Measurements from ENCODE around the gene GFRA1.
"Not testable (repeated sequence)": the region's sequence is repeated elsewhere in the genome, so short reads cannot be mapped to it uniquely, and the experiment has no call there.

Gene GFRA1

GRCh38 chr10:116165941-116166340 is 107.1 kb downstream of the GFRA1 start:
- H3K27me3 ChIP-seq (ENCODE audit: control insufficient read depth, insufficient read depth, low read length, poor library complexity, severe bottlenecking); H3K4me1 ChIP-seq (ENCODE audit: control insufficient read depth, insufficient read depth, low read length); H3K4me3 ChIP-seq (ENCODE audit: insufficient read depth, low read depth, low read length); H3K9me3 ChIP-seq (ENCODE audit: control insufficient read depth, low read length); H3K36me3 ChIP-seq (ENCODE audit: control insufficient read depth, insufficient read depth, low read length); H3K27ac ChIP-seq (ENCODE audit: insufficient read depth, low read depth, low read length, poor library complexity, severe bottlenecking): not testable (repeated sequence)

- 71 to 75% methylated on average over 5 of the region's 5 CpGs for WGBS, 2 experiments
- no peak overlapping the region for H3K27ac ChIP-seq (ENCODE audit: insufficient read depth, low read depth, low read length, poor library complexity, severe bottlenecking)
- H3K27me3 ChIP-seq (ENCODE audit: control insufficient read depth, insufficient read depth, low read length, poor library complexity, severe bottlenecking): no peaks in the 10 kb centered on the region
- no peaks in the 10 kb centered on the region for H3K36me3 ChIP-seq (ENCODE audit: control insufficient read depth, insufficient read depth, low read length)
- no peak overlapping the region for H3K4me3 ChIP-seq (ENCODE audit: insufficient read depth, low read depth, low read length)
- H3K9me3 ChIP-seq (ENCODE audit: control insufficient read depth, low read length): no peaks in the 10 kb centered on the region
- peaks cover 6% of the 10 kb centered on the region for H3K4me1 ChIP-seq (ENCODE audit: control insufficient read depth, insufficient read depth, low read length)
Observed at GRCh38 chr10:116164291-116164690, 108.7 kb downstream of the GFRA1 start.

- no peak overlapping the region for H3K4me3 ChIP-seq (ENCODE audit: insufficient read depth, low read depth, low read length)
- H3K9me3 ChIP-seq (ENCODE audit: control insufficient read depth, low read length): no peaks in the 10 kb centered on the region
- WGBS, 2 experiments: 89 to 91% methylated on average over 18 of the region's 18 CpGs
- H3K4me1 ChIP-seq (ENCODE audit: control insufficient read depth, insufficient read depth, low read length): peaks cover 6% of the 10 kb centered on the region
- H3K36me3 ChIP-seq (ENCODE audit: control insufficient read depth, insufficient read depth, low read length): no peaks in the 10 kb centered on the region
- no peak overlapping the region for H3K27ac ChIP-seq (ENCODE audit: insufficient read depth, low read depth, low read length, poor library complexity, severe bottlenecking)
- H3K27me3 ChIP-seq (ENCODE audit: control insufficient read depth, insufficient read depth, low read length, poor library complexity, severe bottlenecking): no peaks in the 10 kb centered on the region
Observed at GRCh38 chr10:116163333-116164131, 109.5 kb downstream of the GFRA1 start.

GRCh38 chr10:116162851-116163250 is 110.2 kb downstream of the GFRA1 start:
- H3K9me3 ChIP-seq (ENCODE audit: control insufficient read depth, low read length): no peaks in the 10 kb centered on the region
- H3K4me3 ChIP-seq (ENCODE audit: insufficient read depth, low read depth, low read length): no peak overlapping the region
- H3K36me3 ChIP-seq (ENCODE audit: control insufficient read depth, insufficient read depth, low read length): no peaks in the 10 kb centered on the region
- 90 to 91% methylated on average over 3 to 4 of the region's 4 CpGs for WGBS, 2 experiments
- no peak overlapping the region for H3K27ac ChIP-seq (ENCODE audit: insufficient read depth, low read depth, low read length, poor library complexity, severe bottlenecking)
- H3K4me1 ChIP-seq (ENCODE audit: control insufficient read depth, insufficient read depth, low read length): peaks cover 6% of the 10 kb centered on the region
- H3K27me3 ChIP-seq (ENCODE audit: control insufficient read depth, insufficient read depth, low read length, poor library complexity, severe bottlenecking): no peaks in the 10 kb centered on the region

- Histone ChIP-seq H3K4me1 (ENCODE audit: control insufficient read depth, insufficient read depth, low read length) (peaks cover 6% of the 10 kb centered on the region), H3K4me3 (ENCODE audit: insufficient read depth, low read depth, low read length) (no peak overlapping the region), H3K36me3 (ENCODE audit: control insufficient read depth, insufficient read depth, low read length) (no peaks in the 10 kb centered on the region), H3K27ac (ENCODE audit: insufficient read depth, low read depth, low read length, poor library complexity, severe bottlenecking) (no peak overlapping the region), H3K27me3 (ENCODE audit: control insufficient read depth, insufficient read depth, low read length, poor library complexity, severe bottlenecking) (no peaks in the 10 kb centered on the region), H3K9me3 (ENCODE audit: control insufficient read depth, low read length) (no peaks in the 10 kb centered on the region)
- WGBS, 2 experiments: 94% methylated on average over 1 to 2 of the region's 2 CpGs
Observed at GRCh38 chr10:116160271-116160670, 112.7 kb downstream of the GFRA1 start.

GRCh38 chr10:116159197-116159596 is 113.8 kb downstream of the GFRA1 start:
- no peaks in the 10 kb centered on the region for H3K27me3 ChIP-seq (ENCODE audit: control insufficient read depth, insufficient read depth, low read length, poor library complexity, severe bottlenecking)
- H3K27ac ChIP-seq (ENCODE audit: insufficient read depth, low read depth, low read length, poor library complexity, severe bottlenecking): no peak overlapping the region
- H3K9me3 ChIP-seq (ENCODE audit: control insufficient read depth, low read length): no peaks in the 10 kb centered on the region
- no peaks in the 10 kb centered on the region for H3K36me3 ChIP-seq (ENCODE audit: control insufficient read depth, insufficient read depth, low read length)
- peaks cover 2% of the 10 kb centered on the region for H3K4me1 ChIP-seq (ENCODE audit: control insufficient read depth, insufficient read depth, low read length)
- WGBS, 2 experiments: 78 to 89% methylated on average over 2 of the region's 2 CpGs
- H3K4me3 ChIP-seq (ENCODE audit: insufficient read depth, low read depth, low read length): no peak overlapping the region

- Histone ChIP-seq H3K27ac (ENCODE audit: insufficient read depth, low read depth, low read length, poor library complexity, severe bottlenecking) (no peak overlapping the region), H3K27me3 (ENCODE audit: control insufficient read depth, insufficient read depth, low read length, poor library complexity, severe bottlenecking) (no peaks in the 10 kb centered on the region), H3K9me3 (ENCODE audit: control insufficient read depth, low read length) (no peaks in the 10 kb centered on the region), H3K36me3 (ENCODE audit: control insufficient read depth, insufficient read depth, low read length) (no peaks in the 10 kb centered on the region), H3K4me1 (ENCODE audit: control insufficient read depth, insufficient read depth, low read length) (no peaks in the 10 kb centered on the region), H3K4me3 (ENCODE audit: insufficient read depth, low read depth, low read length) (no peak overlapping the region)
- 92 to 93% methylated on average over 2 of the region's 2 CpGs for WGBS, 2 experiments
Observed at GRCh38 chr10:116158036-116158435, 115.0 kb downstream of the GFRA1 start.

GRCh38 chr10:116157485-116157884 is 115.5 kb downstream of the GFRA1 start:
- Histone ChIP-seq H3K36me3 (ENCODE audit: control insufficient read depth, insufficient read depth, low read length) (no peaks in the 10 kb centered on the region), H3K4me1 (ENCODE audit: control insufficient read depth, insufficient read depth, low read length) (no peaks in the 10 kb centered on the region), H3K27me3 (ENCODE audit: control insufficient read depth, insufficient read depth, low read length, poor library complexity, severe bottlenecking) (no peaks in the 10 kb centered on the region), H3K27ac (ENCODE audit: insufficient read depth, low read depth, low read length, poor library complexity, severe bottlenecking) (no peak overlapping the region), H3K9me3 (ENCODE audit: control insufficient read depth, low read length) (no peaks in the 10 kb centered on the region), H3K4me3 (ENCODE audit: insufficient read depth, low read depth, low read length) (no peak overlapping the region)
- whole genome bisulfite sequencing, 2 experiments: 87 to 97% methylated on average over 1 of the region's 1 CpG

GRCh38 chr10:116156819-116157218 is 116.2 kb downstream of the GFRA1 start:
- WGBS, 2 experiments: 90 to 91% methylated on average over 5 of the region's 5 CpGs
- no peaks in the 10 kb centered on the region for H3K27me3 ChIP-seq (ENCODE audit: control insufficient read depth, insufficient read depth, low read length, poor library complexity, severe bottlenecking)
- no peaks in the 10 kb centered on the region for H3K4me1 ChIP-seq (ENCODE audit: control insufficient read depth, insufficient read depth, low read length)
- no peak overlapping the region for H3K4me3 ChIP-seq (ENCODE audit: insufficient read depth, low read depth, low read length)
- H3K27ac ChIP-seq (ENCODE audit: insufficient read depth, low read depth, low read length, poor library complexity, severe bottlenecking): no peak overlapping the region
- no peaks in the 10 kb centered on the region for H3K36me3 ChIP-seq (ENCODE audit: control insufficient read depth, insufficient read depth, low read length)
- no peaks in the 10 kb centered on the region for H3K9me3 ChIP-seq (ENCODE audit: control insufficient read depth, low read length)

GRCh38 chr10:116155191-116155590 is 117.8 kb downstream of the GFRA1 start:
- Histone ChIP-seq H3K4me1 (ENCODE audit: control insufficient read depth, insufficient read depth, low read length) (no peaks in the 10 kb centered on the region), H3K27me3 (ENCODE audit: control insufficient read depth, insufficient read depth, low read length, poor library complexity, severe bottlenecking) (no peaks in the 10 kb centered on the region), H3K4me3 (ENCODE audit: insufficient read depth, low read depth, low read length) (no peak overlapping the region), H3K36me3 (ENCODE audit: control insufficient read depth, insufficient read depth, low read length) (no peaks in the 10 kb centered on the region), H3K9me3 (ENCODE audit: control insufficient read depth, low read length) (no peaks in the 10 kb centered on the region), H3K27ac (ENCODE audit: insufficient read depth, low read depth, low read length, poor library complexity, severe bottlenecking) (no peak overlapping the region)
- 90% methylated on average over 1 of the region's 1 CpG for WGBS, 2 experiments
